ENCODE measurements around the gene TBX15. TPM values are rescaled to one million over a fixed set of nuclear protein-coding genes. Genes with fewer than 3 reads are reported as not detected.

The TBX15 gene
- total RNA-seq, 4 donors from 2014 or later: 0.14 to 0.32 TPM; not detected in 2

DNA sequence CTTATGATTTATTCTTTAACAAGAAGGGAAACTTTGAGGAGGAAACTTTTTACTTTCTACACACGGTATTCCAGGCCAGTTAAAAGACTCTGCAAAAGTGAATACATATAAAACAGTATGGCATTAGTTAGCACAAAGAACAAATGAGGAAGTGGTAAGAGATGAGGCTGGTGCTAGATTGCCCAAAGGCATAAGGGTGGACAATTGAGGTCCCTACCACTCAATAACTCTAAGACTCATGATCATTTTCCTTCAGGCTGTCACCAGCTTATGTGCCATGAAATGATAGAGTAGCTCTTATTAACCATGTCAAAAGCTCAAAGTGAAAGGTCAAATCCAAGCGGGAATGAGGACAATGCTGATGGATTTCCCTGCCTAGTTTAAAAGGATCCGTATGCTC, 124.5 kb downstream of the TBX15 start:
- no peaks in the 10 kb centered on the region for H3K27me3 ChIP-seq
- DNase-seq: no peak
- TF ChIP-seq EP300 (IDR thresholded peaks at IDR 0.05; ENCODE audit: low read depth) (no peak), POLR2AphosphoS5 (IDR thresholded peaks at IDR 0.05) (no peak), POLR2A (IDR thresholded peaks at IDR 0.05) (no peak)
- TF ChIP-seq, protein P1, sequence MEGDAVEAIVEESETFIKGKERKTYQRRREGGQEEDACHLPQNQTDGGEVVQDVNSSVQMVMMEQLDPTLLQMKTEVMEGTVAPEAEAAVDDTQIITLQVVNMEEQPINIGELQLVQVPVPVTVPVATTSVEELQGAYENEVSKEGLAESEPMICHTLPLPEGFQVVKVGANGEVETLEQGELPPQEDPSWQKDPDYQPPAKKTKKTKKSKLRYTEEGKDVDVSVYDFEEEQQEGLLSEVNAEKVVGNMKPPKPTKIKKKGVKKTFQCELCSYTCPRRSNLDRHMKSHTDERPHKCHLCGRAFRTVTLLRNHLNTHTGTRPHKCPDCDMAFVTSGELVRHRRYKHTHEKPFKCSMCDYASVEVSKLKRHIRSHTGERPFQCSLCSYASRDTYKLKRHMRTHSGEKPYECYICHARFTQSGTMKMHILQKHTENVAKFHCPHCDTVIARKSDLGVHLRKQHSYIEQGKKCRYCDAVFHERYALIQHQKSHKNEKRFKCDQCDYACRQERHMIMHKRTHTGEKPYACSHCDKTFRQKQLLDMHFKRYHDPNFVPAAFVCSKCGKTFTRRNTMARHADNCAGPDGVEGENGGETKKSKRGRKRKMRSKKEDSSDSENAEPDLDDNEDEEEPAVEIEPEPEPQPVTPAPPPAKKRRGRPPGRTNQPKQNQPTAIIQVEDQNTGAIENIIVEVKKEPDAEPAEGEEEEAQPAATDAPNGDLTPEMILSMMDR (IDR thresholded peaks at IDR 0.05): no peak
- no peaks in the 10 kb centered on the region for H3K36me3 ChIP-seq
- no peak overlapping the region for H3K27ac ChIP-seq
- in situ Hi-C loops (cut with MboI; ENCODE audit: low pct_ligation_motif_present in 1 of 4, low pct_unique_long_range_greater_than_20kb in 1 of 4, low sequenced_read_pairs in 3 of 4): no loop called here
- intact Hi-C loops (cut with DNase I; ENCODE audit: low total_unique reads): no loop called here
- no peaks in the 10 kb centered on the region for H3K9me3 ChIP-seq
- H3K4me1 ChIP-seq: no peaks in the 10 kb centered on the region
- 73 to 91% methylated on average over 2 to 3 of the region's 3 CpGs for WGBS, 2 donors (ENCODE audit: low coverage in 1 of 2)
- no peak overlapping the region for H3K4me3 ChIP-seq

DNA sequence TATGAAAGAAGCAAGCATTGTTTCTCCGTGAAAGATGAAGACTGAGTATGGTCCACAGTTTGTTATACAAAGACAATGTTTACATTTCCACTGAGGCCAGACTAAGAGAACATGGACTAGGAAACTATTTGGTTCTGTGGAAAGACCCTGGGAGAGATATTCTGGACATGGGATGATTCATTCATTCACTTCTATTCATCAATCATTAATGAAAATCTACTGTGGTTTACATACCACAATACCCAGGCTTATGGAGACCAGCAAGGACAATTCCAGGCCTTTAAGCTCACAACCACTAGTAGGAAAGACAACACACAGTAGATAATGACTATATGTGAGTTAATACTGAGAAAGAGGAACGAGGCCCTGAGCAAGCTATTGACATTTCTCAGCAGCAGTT, 125.4 kb downstream of the TBX15 start:
- no peak for TF ChIP-seq EP300 (IDR thresholded peaks at IDR 0.05; ENCODE audit: low read depth)
- TF ChIP-seq, protein P1 (IDR thresholded peaks at IDR 0.05): no peak
- TF ChIP-seq POLR2A (IDR thresholded peaks at IDR 0.05): no peak
- TF ChIP-seq POLR2AphosphoS5 (IDR thresholded peaks at IDR 0.05): no peak

DNA sequence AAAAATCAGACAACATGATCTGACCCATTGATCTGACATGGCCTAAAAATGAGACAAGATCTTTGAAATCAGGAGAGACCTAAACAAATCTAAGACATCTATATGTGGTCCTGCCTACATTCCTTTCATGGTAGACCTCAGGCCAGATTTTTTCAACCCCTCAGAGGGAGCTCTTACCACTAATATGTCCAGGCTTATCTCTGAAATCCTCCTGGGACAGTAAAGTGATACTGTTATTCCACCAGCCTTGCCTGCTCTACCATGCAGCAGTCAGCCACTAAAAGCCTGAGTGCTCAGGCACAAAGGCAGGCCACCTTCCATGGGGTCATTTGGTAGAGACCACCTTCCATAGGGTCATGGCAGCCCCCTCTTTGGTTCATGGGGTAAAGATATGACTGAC, 126.9 kb downstream of the TBX15 start:
- no peak for DNase-seq
- Histone ChIP-seq H3K36me3 (no peaks in the 10 kb centered on the region), H3K27me3 (no peaks in the 10 kb centered on the region), H3K4me1 (no peaks in the 10 kb centered on the region), H3K4me3 (no peak overlapping the region), H3K27ac (no peak overlapping the region), H3K9me3 (no peaks in the 10 kb centered on the region)
- intact Hi-C loops (cut with DNase I; ENCODE audit: low total_unique reads) (no loop called here), in situ Hi-C loops (cut with MboI; ENCODE audit: low pct_ligation_motif_present in 1 of 4, low pct_unique_long_range_greater_than_20kb in 1 of 4, low sequenced_read_pairs in 3 of 4) (no loop called here)
- TF ChIP-seq POLR2AphosphoS5 (IDR thresholded peaks at IDR 0.05) (no peak), POLR2A (IDR thresholded peaks at IDR 0.05) (no peak), EP300 (IDR thresholded peaks at IDR 0.05; ENCODE audit: low read depth) (no peak)
- TF ChIP-seq, protein P1 (IDR thresholded peaks at IDR 0.05): no peak

More for the DNA sequence above, 125.4 kb downstream of the TBX15 start:
- Histone ChIP-seq H3K27ac (no peak overlapping the region), H3K4me3 (no peak overlapping the region), H3K9me3 (no peaks in the 10 kb centered on the region), H3K4me1 (no peaks in the 10 kb centered on the region), H3K36me3 (no peaks in the 10 kb centered on the region), H3K27me3 (no peaks in the 10 kb centered on the region)
- intact Hi-C loops (cut with DNase I; ENCODE audit: low total_unique reads) (no loop called here), in situ Hi-C loops (cut with MboI; ENCODE audit: low pct_ligation_motif_present in 1 of 4, low pct_unique_long_range_greater_than_20kb in 1 of 4, low sequenced_read_pairs in 3 of 4) (no loop called here)
- DNase-seq: no peak
- WGBS, 2 donors (ENCODE audit: low coverage in 1 of 2): 67 to 68% methylated on average over 2 of the region's 2 CpGs

DNA sequence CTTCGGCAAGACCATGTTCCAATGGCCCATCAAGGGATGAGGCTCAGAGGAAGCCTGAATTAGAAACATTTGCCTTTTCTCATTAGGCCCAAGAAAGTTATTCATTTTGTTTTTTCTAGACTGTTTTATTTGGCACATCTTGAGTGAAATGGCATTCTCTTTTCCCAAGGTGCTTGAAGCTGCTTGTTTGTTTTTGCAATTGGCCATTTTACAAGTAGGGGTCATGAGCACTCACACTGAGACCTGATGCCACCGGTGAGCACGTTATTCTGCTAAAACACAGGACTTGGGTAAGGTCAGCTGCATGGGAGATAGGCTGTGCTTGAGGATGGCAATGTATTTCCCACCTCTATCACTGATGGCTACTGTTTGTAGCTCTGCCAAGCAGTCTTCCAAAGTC, 128.1 kb downstream of the TBX15 start:
- WGBS, 2 donors (ENCODE audit: low coverage in 1 of 2): 61 to 100% methylated on average over 1 to 3 of the region's 3 CpGs
- Histone ChIP-seq H3K9me3 (no peaks in the 10 kb centered on the region), H3K27ac (no peak overlapping the region), H3K36me3 (no peaks in the 10 kb centered on the region), H3K4me1 (no peaks in the 10 kb centered on the region), H3K4me3 (no peak overlapping the region), H3K27me3 (no peaks in the 10 kb centered on the region)
- TF ChIP-seq POLR2AphosphoS5 (IDR thresholded peaks at IDR 0.05): no peak
- TF ChIP-seq, protein P1 (IDR thresholded peaks at IDR 0.05): no peak
- no peak for TF ChIP-seq POLR2A (IDR thresholded peaks at IDR 0.05)
- TF ChIP-seq EP300 (IDR thresholded peaks at IDR 0.05; ENCODE audit: low read depth): no peak
- no peak for DNase-seq
- in situ Hi-C loops (cut with MboI; ENCODE audit: low pct_ligation_motif_present in 1 of 4, low pct_unique_long_range_greater_than_20kb in 1 of 4, low sequenced_read_pairs in 3 of 4): no loop called here
- intact Hi-C loops (cut with DNase I; ENCODE audit: low total_unique reads): no loop called here
